Natural killer cell (primary cell): ENCODE data around the gene SERHL2. TPM values are rescaled to one million over a fixed set of nuclear protein-coding genes. Genes with fewer than 3 reads are reported as not detected.
"Not testable (repeated sequence)": the region's sequence is repeated elsewhere in the genome, so short reads cannot be mapped to it uniquely, and the experiment has no call there.

Experiments
- ATAC-seq, 3 donors: fragments of 150-1000 bp in 2 of 3; fragments of 200-7000 bp in 1 of 3; cut with Tn5 transposase; 1 replicate in 1 of 3; 2 replicates in 2 of 3; pipeline ENCODE4 v1.10.0; 2021; ENCODE audit warnings: mild to moderate bottlenecking in 2 of 3, moderate library complexity in 2 of 3
- DNase-seq, 2 donors: peaks; one replicate each; pipeline versions ENCODE4 v3.0.0 to v3.0.0-alpha.2; 2013 to 2021; ENCODE audit warnings: mixed read lengths in 1 of 2
- H3K27ac ChIP-seq: one replicate; pipeline ENCODE4 v1.5.1; 2013; ENCODE audit warnings: mild to moderate bottlenecking, low read length
- H3K27me3 ChIP-seq: one replicate; pipeline ENCODE4 v1.6.1; 2013; ENCODE audit warnings: low read length; ENCODE audit not compliant: control insufficient read depth, insufficient read depth
- H3K36me3 ChIP-seq: one replicate; pipeline ENCODE4 v1.6.1; 2013; ENCODE audit warnings: low read length; ENCODE audit not compliant: control insufficient read depth, insufficient read depth
- H3K4me1 ChIP-seq: one replicate; pipeline ENCODE4 v1.6.1; 2013; ENCODE audit warnings: low read length; ENCODE audit not compliant: control insufficient read depth, insufficient read depth
- H3K4me3 ChIP-seq: one replicate; pipeline ENCODE4 v1.5.1; 2013; ENCODE audit warnings: low read length
- H3K9me3 ChIP-seq: one replicate; pipeline ENCODE4 v1.6.1; 2013; ENCODE audit warnings: low read length; ENCODE audit not compliant: control insufficient read depth, insufficient read depth
- H3K27ac Mint-ChIP-seq, 2 donors: one replicate each; pipeline ENCODE4 v1.8.0; 2022; ENCODE audit warnings: mild to moderate bottlenecking in 2 of 2, mixed read lengths in 2 of 2, moderate library complexity in 1 of 2
- H3K27me3 Mint-ChIP-seq, 2 donors: one replicate each; pipeline ENCODE4 v1.8.0; 2022; ENCODE audit warnings: low read depth in 2 of 2, mixed read lengths in 2 of 2
- H3K36me3 Mint-ChIP-seq: one replicate; pipeline ENCODE4 v1.8.0; 2022; ENCODE audit warnings: mixed read lengths
- H3K4me1 Mint-ChIP-seq, 2 donors: one replicate each; pipeline ENCODE4 v1.8.0; 2022; ENCODE audit warnings: mixed read lengths in 2 of 2
- H3K4me3 Mint-ChIP-seq: one replicate; pipeline ENCODE4 v1.8.0; 2022; ENCODE audit warnings: mild to moderate bottlenecking, moderate library complexity, mixed read lengths
- H3K9me3 Mint-ChIP-seq, 2 donors: one replicate each; pipeline ENCODE4 v1.8.0; 2022; ENCODE audit warnings: mixed read lengths in 2 of 2
- CTCF ChIP-seq: fragments of 200-600 bp; IDR thresholded peaks from one replicate; pipeline ENCODE4 v1.8.0; 2022; ENCODE audit warnings: antibody characterized with exemption
- WGBS: methylation state at CpG from one replicate; pipeline ENCODE4 v1.1.7; 2013; ENCODE audit warnings: missing lambda C conversion rate; ENCODE audit not compliant: insufficient coverage; 5-methylcytosine and 5-hydroxymethylcytosine counted together
- intact Hi-C: fragments of 100-400 bp; cut with micrococcal nuclease; formaldehyde crosslinking; loops from one replicate; pipeline ENCODE4 v1.14.2; 2022
- total RNA-seq, 4 donors: library from RNA; stranded (reverse); fragments of 120-200 nt in 1 of 4; gene quantifications; one replicate each; pipeline versions ENCODE4 v1.2.3 to v1.2.4, GENCODE V29; 2013 to 2022

SERHL2 gene
- total RNA-seq, 3 donors from 2014 or later (not counting 1 experiment from before 2014, with no cell fraction given) = 0.23 to 0.48 TPM; not detected in 1

GRCh38 chr22:42562684-42563083 lies 8.9 kb downstream of the SERHL2 start:
- Mint-ChIP-seq H3K27me3 (no peaks in the 10 kb centered on the region), H3K9me3 (no peaks in the 10 kb centered on the region), H3K4me3 (no peak overlapping the region), H3K27ac (no peak overlapping the region), H3K36me3 (no peaks in the 10 kb centered on the region), H3K4me1 (peaks cover 0 to 8% of the 10 kb centered on the region in 2 donors)
- TF ChIP-seq CTCF = no peak
- ATAC-seq = no peak
- Histone ChIP-seq H3K4me3 (no peak overlapping the region), H3K9me3 (no peaks in the 10 kb centered on the region), H3K4me1 (peaks cover 11% of the 10 kb centered on the region), H3K36me3 (no peaks in the 10 kb centered on the region), H3K27ac (no peak overlapping the region), H3K27me3 (no peaks in the 10 kb centered on the region)
- intact Hi-C loops = no loop called here
- WGBS = 80% methylated on average over 2 of the region's 2 CpGs
- no peak for DNase-seq

- H3K4me3 Mint-ChIP-seq, H3K4me3 ChIP-seq, H3K27ac ChIP-seq, H3K9me3 Mint-ChIP-seq, DNase-seq, H3K36me3 ChIP-seq, H3K36me3 Mint-ChIP-seq, H3K9me3 ChIP-seq, H3K4me1 Mint-ChIP-seq, ATAC-seq, H3K27me3 ChIP-seq, H3K27me3 Mint-ChIP-seq, intact Hi-C loops, H3K27ac Mint-ChIP-seq: not testable (repeated sequence)
- H3K4me1 ChIP-seq = peaks cover 11% of the 10 kb centered on the region
- WGBS = 87% methylated on average over 3 of the region's 3 CpGs
Observed at GRCh38 chr22:42563943-42564342, 10.2 kb downstream of the SERHL2 start.

- Histone ChIP-seq H3K36me3 (no peaks in the 10 kb centered on the region), H3K9me3 (no peaks in the 10 kb centered on the region), H3K4me1 (peaks cover 11% of the 10 kb centered on the region), H3K27ac (no peak overlapping the region), H3K27me3 (no peaks in the 10 kb centered on the region), H3K4me3 (no peak overlapping the region)
- no peaks in the 10 kb centered on the region for H3K36me3 Mint-ChIP-seq
- H3K4me3 Mint-ChIP-seq = no peak overlapping the region
- H3K27ac Mint-ChIP-seq = no peak overlapping the region
- no peak for DNase-seq
- no peaks in the 10 kb centered on the region for H3K9me3 Mint-ChIP-seq
- H3K4me1 Mint-ChIP-seq = peaks cover 0 to 8% of the 10 kb centered on the region in 2 donors
- ATAC-seq = no peak
- intact Hi-C loops = no loop called here
- no peak for TF ChIP-seq CTCF
- WGBS = 97% methylated on average over 17 of the region's 17 CpGs
- H3K27me3 Mint-ChIP-seq = no peaks in the 10 kb centered on the region
Observed at GRCh38 chr22:42564699-42565098, 10.9 kb downstream of the SERHL2 start.

- peaks cover 0 to 8% of the 10 kb centered on the region in 2 donors for H3K4me1 Mint-ChIP-seq
- H3K4me3 Mint-ChIP-seq = no peak overlapping the region
- ATAC-seq = no peak
- H3K27me3 Mint-ChIP-seq = no peaks in the 10 kb centered on the region
- Histone ChIP-seq H3K9me3 (no peaks in the 10 kb centered on the region), H3K27me3 (no peaks in the 10 kb centered on the region), H3K27ac (no peak overlapping the region), H3K36me3 (no peaks in the 10 kb centered on the region), H3K4me1 (peaks cover 11% of the 10 kb centered on the region), H3K4me3 (no peak overlapping the region)
- intact Hi-C loops = no loop called here
- TF ChIP-seq CTCF = no peak
- WGBS = 96% methylated on average over 12 of the region's 12 CpGs
- H3K36me3 Mint-ChIP-seq = no peaks in the 10 kb centered on the region
- DNase-seq = no peak
- no peaks in the 10 kb centered on the region for H3K9me3 Mint-ChIP-seq
- H3K27ac Mint-ChIP-seq = no peak overlapping the region
Observed at GRCh38 chr22:42565956-42566355, 12.2 kb downstream of the SERHL2 start.

- intact Hi-C loops, ATAC-seq, H3K4me1 ChIP-seq, H3K27me3 ChIP-seq, H3K9me3 Mint-ChIP-seq, H3K9me3 ChIP-seq, H3K27me3 Mint-ChIP-seq, H3K4me1 Mint-ChIP-seq, H3K4me3 Mint-ChIP-seq, H3K4me3 ChIP-seq, H3K36me3 Mint-ChIP-seq, H3K27ac ChIP-seq, H3K27ac Mint-ChIP-seq, H3K36me3 ChIP-seq, DNase-seq: not testable (repeated sequence)
- 75% methylated on average over 5 of the region's 6 CpGs for WGBS
Observed at GRCh38 chr22:42567950-42568349, 14.2 kb downstream of the SERHL2 start.

- intact Hi-C loops, H3K36me3 ChIP-seq, ATAC-seq, H3K4me1 Mint-ChIP-seq, H3K27ac Mint-ChIP-seq, H3K27ac ChIP-seq, H3K4me3 Mint-ChIP-seq, H3K9me3 ChIP-seq, H3K27me3 Mint-ChIP-seq, H3K4me1 ChIP-seq, H3K36me3 Mint-ChIP-seq, DNase-seq, H3K4me3 ChIP-seq, H3K27me3 ChIP-seq, H3K9me3 Mint-ChIP-seq: not testable (repeated sequence)
- 100% methylated on average over 7 of the region's 9 CpGs for WGBS
Observed at GRCh38 chr22:42570580-42570979, 16.8 kb downstream of the SERHL2 start.
